Fibroblast of villous mesenchyme (primary cell): ENCODE results near the gene HMCN2. TPM values are rescaled to one million over a fixed set of nuclear protein-coding genes. Genes with fewer than 3 reads are reported as not detected.

Source experiments
- DNase-seq: peaks from one replicate; pipeline ENCODE4 v3.0.0-alpha.2; 2010; ENCODE audit warnings: low read depth
- H3K4me3 ChIP-seq: 2 replicates; pipeline ENCODE4 v1.5.1; 2011; ENCODE audit warnings: low read depth, mild to moderate bottlenecking, low read length
- CTCF ChIP-seq: IDR thresholded peaks from 2 replicates; pipeline ENCODE4 v1.5.1; 2012; ENCODE audit warnings: low read depth, mild to moderate bottlenecking, low read length; ENCODE audit not compliant: insufficient read depth
- total RNA-seq: library from RNA; depleted of rRNA; stranded (reverse); fragments of >200 nt; gene quantifications from 2 replicates; pipeline ENCODE4 v1.2.3, GENCODE V29; 2012

HMCN2 gene
- total RNA-seq, 1 donor, result not detected

GRCh38 chr9:130329061-130329460, 63.5 kb downstream of the HMCN2 start:
- no peak for TF ChIP-seq CTCF
- H3K4me3 ChIP-seq, result no peak overlapping the region
- no peak for DNase-seq

GRCh38 chr9:130330202-130330862, 64.8 kb downstream of the HMCN2 start:
- no peak for TF ChIP-seq CTCF
- H3K4me3 ChIP-seq, result no peak overlapping the region
- no peak for DNase-seq

GRCh38 chr9:130331061-130331460, 65.5 kb downstream of the HMCN2 start:
- no peak for TF ChIP-seq CTCF
- no peak overlapping the region for H3K4me3 ChIP-seq
- DNase-seq, result no peak

GRCh38 chr9:130331573-130331972, 66.0 kb downstream of the HMCN2 start:
- DNase-seq, result peak; percentile 67
- no peak for TF ChIP-seq CTCF
- H3K4me3 ChIP-seq, result no peak overlapping the region

GRCh38 chr9:130332384-130332926, 66.9 kb downstream of the HMCN2 start:
- no peak overlapping the region for H3K4me3 ChIP-seq
- no peak for DNase-seq
- no peak for TF ChIP-seq CTCF

GRCh38 chr9:130333041-130333711, 67.6 kb downstream of the HMCN2 start:
- TF ChIP-seq CTCF, result no peak
- DNase-seq, result peak; percentile 72
- H3K4me3 ChIP-seq, result no peak overlapping the region
